NCI-H82 (cell line): ENCODE results near the gene NTN4.
"Not testable (repeated sequence)": the region's sequence is repeated elsewhere in the genome, so short reads cannot be mapped to it uniquely, and the experiment has no call there.

Experiments used
- DNase-seq: peaks from one replicate; lab custom pipeline; 2025; lab: John Stamatoyannopoulos, UW

The NTN4 gene

DNA sequence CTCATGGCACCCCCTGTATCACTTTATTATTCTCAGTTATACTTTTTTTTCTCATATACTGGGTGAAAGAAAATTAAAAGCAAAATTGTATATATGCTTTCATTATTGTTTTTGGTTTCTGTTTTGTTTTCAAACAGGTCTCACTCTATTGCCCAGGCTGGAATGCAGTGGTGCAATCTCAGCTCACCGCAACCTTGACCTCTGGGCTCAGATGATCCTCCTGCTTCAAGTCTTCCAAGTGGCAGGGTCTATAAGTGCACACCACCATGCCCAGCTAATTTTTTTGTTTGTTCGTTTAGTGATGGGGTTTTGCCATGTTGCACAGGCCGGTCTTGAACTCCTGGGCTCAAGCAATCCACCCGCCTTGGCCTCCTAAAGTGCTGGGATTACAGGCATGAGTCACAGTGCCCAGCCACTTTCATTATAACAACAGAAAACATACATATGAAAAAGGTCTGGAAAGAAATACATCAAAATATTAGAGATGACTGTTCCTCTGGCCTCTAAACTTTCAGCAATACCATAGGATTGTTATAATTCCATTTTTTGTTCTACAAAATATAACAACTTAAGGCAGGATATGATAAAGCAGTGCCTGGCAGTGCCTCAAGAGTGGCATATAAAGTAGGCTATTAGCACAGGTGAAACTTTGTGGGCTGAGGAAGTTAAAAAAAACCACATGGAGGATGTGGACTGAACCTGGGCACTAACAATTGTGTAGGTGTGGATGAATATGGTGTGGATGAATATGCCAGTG is 5.8 kb upstream of the NTN4 start:
- DNase-seq: no peak

DNA sequence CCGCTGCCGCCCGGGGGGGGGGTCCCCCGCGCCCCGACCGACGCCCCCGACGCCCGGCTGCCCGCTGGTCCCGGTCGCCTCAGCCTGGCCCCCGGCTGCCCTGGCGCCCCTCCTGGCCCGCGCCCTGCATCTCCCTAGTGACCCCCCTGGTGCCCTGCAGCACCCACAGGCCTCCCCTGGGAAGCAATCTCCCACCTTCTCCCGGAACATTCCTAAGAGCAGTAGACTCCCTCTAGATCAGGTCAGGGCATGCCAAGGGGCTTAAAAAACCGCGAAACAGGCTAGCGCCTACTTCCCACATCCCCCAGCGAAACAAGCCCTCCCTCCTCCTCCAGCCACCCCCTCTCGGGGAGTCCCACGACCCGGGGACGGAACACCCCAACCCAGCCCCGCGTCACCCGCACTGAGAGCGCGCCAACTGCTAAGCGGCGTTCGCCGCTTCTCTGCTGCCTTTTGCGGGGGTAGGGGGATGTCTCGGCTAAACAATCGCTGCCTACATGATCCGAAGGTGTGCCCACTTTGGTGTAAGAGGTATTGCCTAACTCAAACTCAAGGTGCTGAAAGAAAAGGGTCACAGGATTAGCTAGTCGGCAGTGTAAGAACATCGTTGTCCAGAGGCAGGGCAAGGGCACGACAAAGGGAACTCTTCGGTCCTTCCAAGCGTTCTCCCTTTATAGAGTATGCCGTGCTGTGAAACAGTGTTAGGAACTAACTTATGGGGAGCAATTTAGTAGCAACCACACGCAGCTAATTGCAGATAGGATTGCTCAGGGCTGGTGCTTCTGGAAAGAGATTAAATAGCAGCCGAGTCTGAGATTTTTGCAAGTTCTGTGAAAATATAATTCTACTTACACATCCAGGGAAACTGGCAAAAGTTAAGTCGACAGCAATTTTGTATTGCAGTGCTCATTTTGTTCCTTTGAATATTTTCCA is 619 bp upstream of the NTN4 start:
- peak; percentile 62 for DNase-seq

DNA sequence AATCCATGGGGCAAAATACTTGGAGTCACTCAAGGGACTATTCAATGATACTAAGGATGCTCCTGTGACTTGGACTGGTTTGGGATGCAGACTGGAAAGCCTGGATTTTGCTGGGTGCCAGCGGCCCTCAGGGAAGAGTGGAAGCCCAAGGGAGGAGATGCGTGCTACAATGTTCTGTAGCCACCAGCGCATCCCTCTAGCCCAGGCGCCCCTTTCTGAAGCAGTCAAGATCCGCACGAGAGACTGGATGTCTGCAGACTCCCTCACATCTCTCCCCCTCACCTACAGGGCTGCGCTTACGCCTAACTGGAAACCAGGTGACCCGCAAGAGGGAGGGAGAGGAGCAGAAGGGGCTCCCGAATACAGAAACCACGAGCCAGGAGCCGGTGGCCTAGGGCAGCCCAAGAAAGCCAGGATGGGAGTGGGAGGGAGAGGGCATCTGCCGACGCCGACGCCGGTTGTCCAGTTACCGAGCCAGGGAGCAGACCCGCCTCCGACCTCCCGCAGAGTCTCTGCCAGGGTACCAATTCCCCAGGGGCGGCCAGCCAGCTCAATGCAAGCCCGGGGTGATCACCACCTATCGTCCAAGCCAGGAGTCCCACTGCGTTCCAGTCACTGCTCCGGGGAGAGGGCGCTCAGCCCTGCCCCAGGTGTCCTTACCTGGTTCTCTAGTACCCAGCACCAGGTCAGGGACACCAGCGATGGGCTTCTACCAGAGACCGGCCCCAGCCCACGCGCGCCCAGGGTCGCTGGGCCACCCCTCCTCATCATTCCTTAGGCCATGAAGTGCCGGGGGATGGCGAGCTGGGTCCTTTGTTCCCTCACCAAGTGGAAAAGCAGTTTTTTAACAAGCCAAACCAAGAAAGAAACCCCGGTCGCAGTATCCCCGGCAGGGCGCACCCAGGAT is 1.2 kb downstream of the NTN4 start:
- peak; percentile 40 for DNase-seq

DNA sequence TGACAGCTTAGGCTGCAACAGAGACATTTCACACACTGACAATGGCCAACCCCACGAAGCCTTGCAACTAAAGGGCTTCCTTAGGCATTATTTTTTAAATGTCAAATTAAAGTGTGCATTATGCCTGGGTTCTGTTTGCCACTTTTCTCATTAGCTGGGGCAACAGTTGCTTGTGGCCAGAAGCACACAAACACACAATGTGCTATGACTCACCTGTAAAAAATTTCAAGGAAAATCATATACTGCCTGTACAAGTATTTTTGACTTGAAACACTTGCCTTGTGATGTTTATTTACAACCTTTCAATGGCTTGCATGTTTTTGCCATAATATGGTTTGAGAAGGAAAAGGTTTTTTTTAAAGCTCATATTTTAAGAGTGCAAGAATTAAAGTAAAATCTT is 1.9 kb downstream of the NTN4 start:
- no peak for DNase-seq

DNA sequence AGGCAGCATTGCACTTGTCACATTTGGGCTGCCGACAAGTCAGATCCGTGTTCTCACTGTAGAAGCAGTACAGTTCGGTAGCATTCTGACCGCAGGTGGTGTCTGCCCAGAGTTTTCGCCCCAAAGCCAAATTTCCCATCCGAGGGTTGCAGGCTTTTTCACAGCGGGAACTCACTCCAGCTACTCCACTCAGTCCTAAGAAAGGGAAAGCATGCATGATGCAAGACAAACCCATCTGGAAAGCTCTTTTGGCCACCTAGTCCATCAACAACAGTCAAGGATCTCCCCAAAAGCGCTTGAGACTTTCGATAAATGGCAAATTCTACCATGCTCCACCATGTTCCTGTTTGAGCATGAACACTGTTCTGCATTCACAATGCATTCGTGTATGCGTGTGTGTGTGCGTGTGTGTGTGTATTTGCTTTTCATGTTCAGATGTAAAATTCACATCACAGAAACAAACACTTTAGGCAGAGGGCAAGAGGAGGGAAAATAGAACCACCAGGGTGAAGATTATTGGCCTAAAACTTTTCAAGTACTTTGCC is 3.2 kb downstream of the NTN4 start:
- DNase-seq: no peak

DNA sequence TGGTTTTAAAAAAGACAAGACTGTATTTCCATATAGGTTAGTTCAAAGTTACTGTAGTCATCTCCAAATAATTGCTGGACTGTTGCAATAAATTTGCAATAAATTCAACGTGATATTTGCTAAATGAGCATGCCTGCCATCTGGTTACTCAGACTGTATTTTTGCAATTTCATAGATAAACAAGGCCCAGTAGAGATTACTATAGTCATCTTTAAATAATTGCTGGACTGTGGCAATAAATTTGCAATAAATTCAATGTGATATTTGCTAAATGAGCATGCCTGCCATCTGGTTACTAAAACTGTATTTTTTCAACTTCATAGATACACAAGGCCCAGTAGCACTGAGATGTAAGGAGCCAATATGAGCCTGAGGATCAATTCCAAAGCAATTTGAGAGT is 5.6 kb downstream of the NTN4 start:
- DNase-seq: no peak

DNA sequence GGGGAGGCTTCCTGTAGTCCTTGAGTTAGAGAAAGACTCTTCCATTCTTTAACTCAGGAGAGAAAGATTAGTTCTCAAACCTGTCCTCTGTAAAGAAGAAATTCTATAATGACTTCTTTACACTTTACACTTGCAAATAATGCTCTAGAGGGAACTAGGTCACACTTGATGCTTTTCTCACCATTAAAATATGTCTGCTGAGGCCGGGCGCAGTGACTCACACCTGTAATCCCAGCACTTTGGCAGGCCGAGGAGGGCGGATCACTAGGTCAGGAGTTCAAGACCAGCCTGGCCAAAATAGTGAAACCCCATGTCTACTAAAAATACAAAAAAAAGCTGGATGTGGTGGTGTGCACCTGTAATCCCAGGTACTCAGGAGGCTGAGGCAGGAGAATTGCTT is 6.3 kb downstream of the NTN4 start:
- DNase-seq: no peak

DNA sequence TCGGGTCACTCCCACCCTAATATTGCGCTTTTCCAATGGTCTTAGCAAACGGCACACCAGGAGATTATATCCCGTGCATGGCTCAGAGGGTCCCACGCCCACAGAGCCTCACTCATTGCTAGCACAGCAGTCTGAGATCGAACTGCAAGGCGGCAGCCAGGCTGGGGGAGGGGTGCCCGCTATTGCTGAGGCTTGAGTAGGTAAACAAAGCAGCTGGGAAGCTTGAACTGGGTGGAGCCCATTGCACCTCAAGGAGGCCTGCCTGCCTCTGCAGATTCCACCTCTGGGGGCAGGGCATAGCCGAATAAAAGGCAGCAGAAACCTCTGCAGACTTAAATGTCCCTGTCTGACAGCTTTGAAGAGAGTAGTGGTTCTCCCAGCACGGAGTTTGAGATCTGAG is 15.1 kb downstream of the NTN4 start:
- DNase-seq: not testable (repeated sequence)

DNA sequence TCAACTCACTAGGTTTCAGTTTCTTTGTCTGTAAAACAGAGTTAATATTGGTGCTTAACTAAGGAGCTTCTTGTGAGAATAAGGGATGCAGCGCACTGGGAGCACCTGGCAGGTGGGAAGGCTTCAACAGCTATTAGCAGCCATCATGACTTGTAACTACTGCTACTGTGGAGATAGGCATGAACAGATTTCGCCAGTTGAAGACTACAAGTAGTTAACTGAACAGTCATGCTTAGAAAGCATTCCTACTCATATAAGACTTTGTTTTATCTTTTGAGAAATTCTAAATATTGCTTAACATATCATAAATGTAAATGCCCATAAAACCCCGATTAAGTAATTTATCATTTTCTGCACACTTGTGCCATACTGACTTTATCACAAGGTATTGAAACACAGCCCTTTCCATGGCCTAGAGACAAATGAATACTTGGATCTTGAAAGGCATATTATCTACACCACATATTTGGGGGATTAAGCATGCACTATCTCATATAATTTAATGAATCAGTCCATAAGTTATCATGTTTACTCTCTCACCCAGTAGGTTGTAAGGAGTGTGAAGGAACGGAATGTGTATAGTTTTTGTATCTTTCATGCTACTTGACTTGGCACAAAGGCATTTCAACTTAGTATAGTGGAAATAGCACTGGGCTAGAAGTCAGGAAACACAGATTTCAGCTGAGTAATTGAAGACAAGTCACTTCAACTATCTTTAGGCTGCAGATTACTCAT is 16.1 kb downstream of the NTN4 start:
- no peak for DNase-seq

DNA sequence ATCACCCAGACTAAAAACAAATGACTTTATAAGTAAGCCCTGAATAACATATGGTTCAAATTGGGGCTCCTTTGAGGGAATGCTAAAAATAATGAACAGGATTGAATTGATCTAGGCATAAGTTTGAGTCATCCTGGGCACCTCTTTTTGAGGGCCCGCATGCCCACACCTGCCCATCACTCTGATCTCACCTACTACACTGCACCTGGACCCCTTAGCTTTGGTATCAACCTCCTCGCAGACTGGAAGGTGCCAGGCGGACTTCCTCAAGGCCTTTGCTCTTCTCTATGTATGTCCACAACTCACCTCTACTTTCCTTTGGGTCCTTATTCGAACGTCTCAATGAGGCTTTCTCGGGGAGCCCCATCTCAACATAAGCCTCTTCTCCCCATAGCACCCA is 17.2 kb downstream of the NTN4 start:
- DNase-seq: no peak

DNA sequence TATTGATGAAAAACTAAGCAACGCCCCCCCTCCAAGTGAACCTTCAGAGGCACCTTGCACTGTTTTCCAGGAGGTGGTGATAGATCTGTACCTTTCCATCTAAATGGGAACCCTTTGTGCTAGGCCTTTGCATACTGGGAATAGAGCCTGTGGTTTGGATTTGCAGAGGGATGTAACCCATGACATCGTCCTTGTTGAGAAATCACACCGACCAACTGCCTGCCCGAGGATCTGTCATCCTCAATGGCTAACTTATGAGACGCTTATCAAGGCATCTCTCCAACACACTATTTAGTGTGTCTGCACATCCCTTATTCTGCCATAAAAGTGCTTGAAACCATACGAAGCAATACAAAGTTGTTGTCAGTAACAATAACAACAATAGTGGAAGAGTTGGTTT is 22.9 kb downstream of the NTN4 start:
- no peak for DNase-seq

DNA sequence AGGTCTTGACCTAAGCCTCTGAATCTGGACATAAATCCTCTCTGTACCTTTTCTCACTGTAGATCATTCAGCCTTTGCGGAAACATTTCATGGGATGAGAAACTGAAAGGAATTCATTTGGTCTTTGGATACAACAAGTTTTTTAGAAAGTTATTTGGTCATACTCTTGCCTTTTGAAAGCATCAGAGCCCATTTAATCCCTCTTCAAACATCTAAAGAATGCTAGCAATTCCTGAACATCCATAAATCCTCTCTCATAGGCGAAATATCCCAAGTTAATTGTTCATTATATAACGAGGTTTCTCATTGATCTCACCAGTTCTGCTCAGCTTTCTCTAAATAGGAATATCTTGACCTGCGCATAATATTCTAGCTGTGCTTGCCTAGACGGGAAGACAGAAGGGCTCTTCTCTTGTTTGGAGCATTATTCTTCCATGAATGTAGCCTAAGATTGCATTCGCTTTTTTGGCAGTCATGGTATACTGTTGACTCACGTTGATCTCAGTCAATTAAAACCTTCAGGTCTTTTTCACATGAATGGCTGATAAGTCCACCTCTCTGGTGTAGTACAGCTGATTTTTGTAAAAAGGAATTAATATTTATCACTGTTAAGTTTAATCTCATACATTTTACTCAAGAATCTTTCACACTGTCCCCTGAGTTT is 24.1 kb downstream of the NTN4 start:
- no peak for DNase-seq

DNA sequence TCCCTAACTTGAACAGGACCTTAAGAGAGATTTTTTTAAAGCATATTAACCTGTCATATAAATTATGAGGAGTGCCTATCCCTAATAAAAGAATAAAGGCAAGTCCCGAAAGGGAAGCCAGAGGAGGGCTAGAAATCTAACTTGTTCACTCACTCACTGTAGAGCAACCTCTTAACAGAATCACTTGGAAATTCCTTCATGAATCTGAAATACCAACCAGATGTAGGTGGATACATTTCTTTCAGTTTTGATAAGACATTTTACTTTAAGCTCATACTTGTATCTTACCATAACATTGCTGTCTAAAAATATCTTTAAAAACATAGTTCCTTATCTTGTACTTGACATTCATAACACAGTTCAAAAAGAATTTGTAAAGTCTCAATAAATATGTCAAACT is 25.7 kb downstream of the NTN4 start:
- DNase-seq: no peak

DNA sequence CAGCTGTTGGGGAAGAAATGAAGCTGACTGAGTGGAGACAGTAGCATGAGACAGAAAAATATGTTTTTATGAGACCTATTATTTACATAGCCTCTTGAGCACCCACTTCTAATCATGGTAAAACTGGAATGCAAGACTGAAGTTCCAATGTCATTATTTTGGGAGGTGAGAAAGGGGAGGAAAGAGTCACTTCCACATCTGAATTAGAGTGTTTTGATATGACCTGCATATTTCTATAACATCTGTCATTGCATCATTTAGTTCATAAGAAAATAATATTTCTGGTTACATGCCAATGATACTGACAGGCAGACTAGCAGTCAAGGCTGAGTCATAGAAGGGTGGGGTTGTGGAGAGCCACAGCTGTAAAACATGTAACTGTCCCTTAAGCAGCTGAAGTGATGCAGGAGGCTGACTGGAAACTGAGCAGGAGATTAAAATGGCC is 26.7 kb downstream of the NTN4 start:
- DNase-seq: no peak

DNA sequence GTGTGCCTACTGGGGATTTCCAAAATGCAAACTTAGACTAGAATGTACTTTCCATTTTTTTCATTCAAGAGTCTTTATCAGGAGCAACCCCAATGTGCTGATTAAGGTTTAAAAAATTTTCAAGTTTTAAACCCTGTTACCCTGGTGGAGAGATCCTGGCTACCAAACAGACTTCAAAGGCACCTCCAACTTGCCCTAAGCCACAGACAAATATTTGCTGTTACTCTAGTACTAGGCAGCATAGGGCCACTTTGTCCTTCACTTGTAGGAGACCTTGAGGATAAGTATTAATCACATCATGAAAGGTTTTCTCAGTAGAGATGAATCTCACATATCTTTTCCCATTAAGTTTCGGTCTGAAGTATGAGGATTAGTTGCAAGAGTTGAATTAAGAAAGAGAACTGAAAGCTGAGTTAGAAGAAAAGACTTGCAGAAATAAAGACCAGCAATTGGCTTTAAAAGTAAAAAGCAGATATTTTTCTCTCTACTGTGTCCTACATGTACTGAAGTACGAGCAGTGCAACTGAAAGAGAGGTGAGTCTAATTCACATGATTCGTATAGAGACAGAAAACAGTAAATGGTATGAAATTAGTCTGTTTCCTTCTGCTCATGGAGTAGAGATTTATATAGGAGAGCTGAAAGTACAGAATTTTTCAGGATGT is 28.3 kb downstream of the NTN4 start:
- DNase-seq: no peak

DNA sequence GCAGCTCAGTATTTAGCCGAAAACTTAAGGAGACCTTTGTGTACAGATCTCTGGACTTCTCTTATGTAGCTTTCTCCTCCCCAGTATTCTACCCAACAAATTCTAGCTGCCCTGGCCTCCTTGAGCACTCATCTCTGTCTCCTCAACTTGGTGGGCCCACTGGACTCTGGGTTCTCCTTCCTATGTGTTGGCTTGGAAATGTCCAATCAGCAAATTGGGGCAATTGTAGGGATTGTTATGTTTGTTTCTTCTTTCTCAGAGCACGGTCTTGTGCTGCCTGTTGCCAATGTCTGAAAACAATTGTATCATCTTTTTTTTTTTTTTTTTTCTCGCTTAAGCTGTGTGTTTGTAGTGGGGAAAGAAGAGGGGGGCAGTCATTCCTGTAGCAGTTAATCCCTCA is 30.2 kb downstream of the NTN4 start:
- DNase-seq: no peak

DNA sequence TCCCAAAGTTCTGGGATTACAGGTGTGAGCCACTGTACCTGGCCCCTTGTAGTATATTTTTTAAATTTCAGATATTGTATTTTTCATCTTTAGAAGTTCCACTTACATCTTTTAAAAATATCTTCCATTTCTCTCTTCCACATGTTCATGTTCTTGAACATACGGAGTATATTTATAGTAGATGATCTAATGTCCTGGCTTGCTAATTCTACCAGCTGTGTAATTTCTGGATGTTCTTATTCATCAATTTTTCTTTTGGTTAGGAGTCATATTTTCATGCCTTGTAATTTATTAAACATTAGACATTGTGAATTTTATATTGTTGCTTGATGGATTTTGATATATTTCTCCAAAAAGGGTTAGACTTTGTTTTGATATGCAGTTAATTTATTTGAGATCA is 30.8 kb downstream of the NTN4 start:
- no peak for DNase-seq

DNA sequence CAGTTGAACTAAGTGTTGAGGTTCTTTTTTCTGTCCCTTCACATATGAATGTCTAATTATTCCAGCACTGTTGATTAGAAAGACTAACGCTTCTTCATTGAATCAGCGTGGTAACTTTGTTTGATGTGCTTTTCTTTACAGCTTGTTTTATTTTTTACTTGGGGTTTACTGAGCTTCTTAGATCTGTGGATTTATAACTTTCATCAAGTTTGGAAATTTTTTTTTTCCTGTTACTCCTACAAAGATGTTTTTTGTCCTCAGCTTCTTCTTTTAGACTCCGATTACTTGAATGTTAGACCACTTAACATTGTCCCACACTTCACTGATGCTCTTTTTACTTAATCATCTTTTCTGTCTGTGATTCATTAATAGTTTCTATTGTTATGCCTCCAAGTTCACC is 31.5 kb downstream of the NTN4 start:
- no peak for DNase-seq

DNA sequence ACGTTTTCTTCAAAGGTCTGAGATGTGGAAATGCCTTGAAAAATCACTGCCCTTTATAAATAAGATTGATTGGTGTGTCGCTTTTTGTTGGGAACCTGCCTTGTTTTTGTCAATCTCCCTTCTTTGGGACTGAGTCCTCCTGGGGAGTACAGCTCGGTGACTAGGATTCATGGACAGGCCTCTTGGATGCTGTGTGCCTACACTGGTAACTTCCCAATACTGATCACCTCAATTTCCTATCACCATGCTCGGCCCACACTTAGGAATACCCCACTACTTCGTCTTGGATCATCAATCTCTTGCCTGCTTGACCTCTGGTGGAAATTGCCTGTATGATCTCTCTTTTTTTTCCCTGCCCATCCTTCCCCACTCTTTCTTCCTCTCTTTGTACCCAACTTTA is 34.2 kb downstream of the NTN4 start:
- DNase-seq: no peak

DNA sequence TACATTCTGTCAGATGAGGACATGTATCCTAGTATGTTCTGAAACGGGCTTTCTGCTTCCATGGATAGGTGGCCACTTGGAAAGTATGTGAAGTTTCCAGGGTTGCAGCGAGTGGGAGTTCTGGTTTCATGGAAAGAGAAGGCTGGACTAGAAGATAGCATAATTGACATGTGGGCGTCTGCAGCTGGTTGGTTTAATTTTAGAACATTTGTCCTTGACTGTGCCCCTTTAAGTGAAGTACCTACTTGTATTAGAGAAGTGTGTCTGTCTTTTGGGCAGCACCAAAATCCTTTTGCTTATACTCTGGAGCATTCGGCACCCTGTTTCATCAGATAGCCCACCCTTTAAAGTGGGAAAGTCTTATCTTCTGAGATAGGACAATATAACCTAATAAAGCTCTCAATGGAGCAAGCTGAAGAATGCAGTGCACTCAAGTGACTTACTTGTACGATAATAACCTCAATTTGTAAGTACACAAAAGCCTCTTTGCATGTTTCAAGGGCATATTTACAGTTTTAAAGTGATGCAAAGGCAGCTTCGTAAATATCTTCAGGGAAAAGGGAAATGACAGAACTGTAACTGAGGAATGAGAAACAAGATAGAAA is 35.2 kb downstream of the NTN4 start:
- DNase-seq: no peak
